IgD-negative memory B cell (primary cell): ENCODE data around the gene KLHL29. TPM values are rescaled to one million over a fixed set of nuclear protein-coding genes. Genes with fewer than 3 reads are reported as not detected.

ENCODE experiments used
- H3K27ac Mint-ChIP-seq, 3 donors: one replicate each; pipeline ENCODE4 v1.8.0; 2020 to 2022; ENCODE audit warnings: mild to moderate bottlenecking in 3 of 3, mixed read lengths in 3 of 3, moderate library complexity in 1 of 3
- H3K27me3 Mint-ChIP-seq: one replicate; pipeline ENCODE4 v1.8.0; 2021; ENCODE audit warnings: mixed read lengths
- H3K36me3 Mint-ChIP-seq: one replicate; pipeline ENCODE4 v1.8.0; 2020; ENCODE audit warnings: mild to moderate bottlenecking, mixed read lengths
- H3K4me1 Mint-ChIP-seq, 3 donors: one replicate each; pipeline ENCODE4 v1.8.0; 2020 to 2022; ENCODE audit warnings: mixed read lengths in 3 of 3, mild to moderate bottlenecking in 1 of 3
- H3K4me3 Mint-ChIP-seq, 4 donors: one replicate each; pipeline ENCODE4 v1.8.0; 2020 to 2022; ENCODE audit warnings: mild to moderate bottlenecking in 4 of 4, mixed read lengths in 4 of 4, moderate library complexity in 3 of 4
- H3K9me3 Mint-ChIP-seq, 3 donors: one replicate each; pipeline ENCODE4 v1.8.0; 2020 to 2021; ENCODE audit warnings: mixed read lengths in 3 of 3, mild to moderate bottlenecking in 1 of 3
- polyA plus RNA-seq: library from polyadenylated mRNA; unstranded; fragments of 300-500 nt; fragmentation: Illumina TruSeq; gene quantifications from one replicate; pipeline ENCODE4 v1.2.3, GENCODE V29; 2021

Gene KLHL29
- polyA plus RNA-seq, 1 donor from 2014 or later: 0.11 TPM

- Mint-ChIP-seq H3K9me3 (no peaks in the 10 kb centered on the region), H3K4me1 (no peaks in the 10 kb centered on the region), H3K4me3 (no peak overlapping the region), H3K27ac (no peak overlapping the region), H3K36me3 (no peaks in the 10 kb centered on the region), H3K27me3 (peaks cover 2% of the 10 kb centered on the region)
Measured at GRCh38 chr2:23526114-23526513, 141.1 kb downstream of the KLHL29 start.

- Mint-ChIP-seq H3K4me1 (peaks cover 0 to 2% (median 0%) of the 10 kb centered on the region in 3 donors), H3K36me3 (no peaks in the 10 kb centered on the region), H3K4me3 (no peak overlapping the region), H3K27ac (no peak overlapping the region), H3K27me3 (peaks cover 2% of the 10 kb centered on the region), H3K9me3 (no peaks in the 10 kb centered on the region)
Measured at GRCh38 chr2:23526835-23527790, 142.1 kb downstream of the KLHL29 start.

GRCh38 chr2:23528171-23528570, 143.2 kb downstream of the KLHL29 start:
- Mint-ChIP-seq H3K4me3 (no peak overlapping the region), H3K9me3 (no peaks in the 10 kb centered on the region), H3K36me3 (no peaks in the 10 kb centered on the region), H3K27me3 (peaks cover 2% of the 10 kb centered on the region), H3K4me1 (peaks cover 3 to 9% (median 6%) of the 10 kb centered on the region in 3 donors), H3K27ac (no peak overlapping the region)

- Mint-ChIP-seq H3K9me3 (no peaks in the 10 kb centered on the region), H3K27ac (no peak overlapping the region), H3K36me3 (no peaks in the 10 kb centered on the region), H3K4me1 (peaks cover 3 to 9% (median 6%) of the 10 kb centered on the region in 3 donors), H3K4me3 (no peak overlapping the region), H3K27me3 (peaks cover 2% of the 10 kb centered on the region)
Measured at GRCh38 chr2:23528690-23529089, 143.7 kb downstream of the KLHL29 start.

- no peak overlapping the region for H3K27ac Mint-ChIP-seq
- H3K27me3 Mint-ChIP-seq: peaks cover 2% of the 10 kb centered on the region
- no peak overlapping the region for H3K4me3 Mint-ChIP-seq
- H3K4me1 Mint-ChIP-seq: peaks cover 3 to 9% (median 6%) of the 10 kb centered on the region in 3 donors
- H3K9me3 Mint-ChIP-seq: no peaks in the 10 kb centered on the region
- H3K36me3 Mint-ChIP-seq: no peaks in the 10 kb centered on the region
Measured at GRCh38 chr2:23529659-23530058, 144.7 kb downstream of the KLHL29 start.

GRCh38 chr2:23530206-23530908, 145.4 kb downstream of the KLHL29 start:
- no peak overlapping the region for H3K27ac Mint-ChIP-seq
- H3K9me3 Mint-ChIP-seq: no peaks in the 10 kb centered on the region
- no peaks in the 10 kb centered on the region for H3K36me3 Mint-ChIP-seq
- peaks cover 3 to 9% (median 6%) of the 10 kb centered on the region in 3 donors for H3K4me1 Mint-ChIP-seq
- H3K27me3 Mint-ChIP-seq: peaks cover 2% of the 10 kb centered on the region
- H3K4me3 Mint-ChIP-seq: peak overlapping the region in 1 of 4 donors; percentile 41

GRCh38 chr2:23530909-23531276, 145.9 kb downstream of the KLHL29 start:
- Mint-ChIP-seq H3K9me3 (no peaks in the 10 kb centered on the region), H3K27me3 (peaks cover 2% of the 10 kb centered on the region), H3K27ac (no peak overlapping the region), H3K4me1 (peaks cover 3 to 9% (median 6%) of the 10 kb centered on the region in 3 donors), H3K36me3 (no peaks in the 10 kb centered on the region), H3K4me3 (no peak overlapping the region)

GRCh38 chr2:23531280-23531679, 146.3 kb downstream of the KLHL29 start:
- H3K4me3 Mint-ChIP-seq: peak overlapping the region in 2 of 4 donors; percentile 5 to 20
- H3K27ac Mint-ChIP-seq: peak overlapping the region in 1 of 3 donors; percentile 65
- peaks cover 2% of the 10 kb centered on the region for H3K27me3 Mint-ChIP-seq
- H3K36me3 Mint-ChIP-seq: no peaks in the 10 kb centered on the region
- H3K4me1 Mint-ChIP-seq: peaks cover 3 to 9% (median 6%) of the 10 kb centered on the region in 3 donors
- no peaks in the 10 kb centered on the region for H3K9me3 Mint-ChIP-seq

GRCh38 chr2:23531881-23532280, 146.9 kb downstream of the KLHL29 start:
- H3K27ac Mint-ChIP-seq: peak overlapping the region in 1 of 3 donors; percentile 65
- H3K4me1 Mint-ChIP-seq: peaks cover 3 to 9% (median 6%) of the 10 kb centered on the region in 3 donors
- no peaks in the 10 kb centered on the region for H3K9me3 Mint-ChIP-seq

GRCh38 chr2:23532391-23533337, 147.7 kb downstream of the KLHL29 start:
- H3K4me3 Mint-ChIP-seq: peak overlapping the region; percentile 13 to 66 (median 56)
- peaks cover 3 to 9% (median 6%) of the 10 kb centered on the region in 3 donors for H3K4me1 Mint-ChIP-seq
- H3K36me3 Mint-ChIP-seq: no peaks in the 10 kb centered on the region
- H3K9me3 Mint-ChIP-seq: no peaks in the 10 kb centered on the region
- peaks cover 2% of the 10 kb centered on the region for H3K27me3 Mint-ChIP-seq
- H3K27ac Mint-ChIP-seq: peak overlapping the region in 2 of 3 donors; percentile 65 to 92

More at GRCh38 chr2:23531881-23532280, 146.9 kb downstream of the KLHL29 start:
- Mint-ChIP-seq H3K27me3 (peaks cover 2% of the 10 kb centered on the region), H3K4me3 (peak overlapping the region in 1 of 4 donors; percentile 20), H3K36me3 (no peaks in the 10 kb centered on the region)

GRCh38 chr2:23533338-23533695, 148.3 kb downstream of the KLHL29 start:
- peaks cover 3 to 9% (median 6%) of the 10 kb centered on the region in 3 donors for H3K4me1 Mint-ChIP-seq
- H3K9me3 Mint-ChIP-seq: no peaks in the 10 kb centered on the region
- peak overlapping the region in 1 of 4 donors; percentile 32 for H3K4me3 Mint-ChIP-seq
- H3K36me3 Mint-ChIP-seq: no peaks in the 10 kb centered on the region
- peaks cover 2% of the 10 kb centered on the region for H3K27me3 Mint-ChIP-seq
- no peak overlapping the region for H3K27ac Mint-ChIP-seq

- Mint-ChIP-seq H3K36me3 (peaks cover 2% of the 10 kb centered on the region), H3K9me3 (no peaks in the 10 kb centered on the region), H3K4me1 (peaks cover 3 to 9% (median 6%) of the 10 kb centered on the region in 3 donors), H3K27ac (no peak overlapping the region), H3K4me3 (no peak overlapping the region), H3K27me3 (peaks cover 2% of the 10 kb centered on the region)
Measured at GRCh38 chr2:23534771-23535170, 149.8 kb downstream of the KLHL29 start.

- Mint-ChIP-seq H3K4me1 (peaks cover 3 to 9% (median 6%) of the 10 kb centered on the region in 3 donors), H3K36me3 (peaks cover 2% of the 10 kb centered on the region), H3K9me3 (no peaks in the 10 kb centered on the region), H3K4me3 (no peak overlapping the region), H3K27me3 (no peaks in the 10 kb centered on the region), H3K27ac (no peak overlapping the region)
Measured at GRCh38 chr2:23536326-23536725, 151.3 kb downstream of the KLHL29 start.

GRCh38 chr2:23537991-23538390, 153.0 kb downstream of the KLHL29 start:
- H3K4me1 Mint-ChIP-seq: peaks cover 0 to 1% (median 0%) of the 10 kb centered on the region in 3 donors
- peaks cover 2% of the 10 kb centered on the region for H3K36me3 Mint-ChIP-seq
- H3K27ac Mint-ChIP-seq: no peak overlapping the region
- no peaks in the 10 kb centered on the region for H3K9me3 Mint-ChIP-seq
- H3K4me3 Mint-ChIP-seq: no peak overlapping the region
- H3K27me3 Mint-ChIP-seq: no peaks in the 10 kb centered on the region
